NCI-H774 (cell line): ENCODE measurements around the gene STATH.
"Not testable (repeated sequence)": the region's sequence is repeated elsewhere in the genome, so short reads cannot be mapped to it uniquely, and the experiment has no call there.

ENCODE experiments used
- DNase-seq: peaks from one replicate; lab custom pipeline; 2025; lab: John Stamatoyannopoulos, UW

Gene STATH, protein sequence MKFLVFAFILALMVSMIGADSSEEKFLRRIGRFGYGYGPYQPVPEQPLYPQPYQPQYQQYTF

DNA sequence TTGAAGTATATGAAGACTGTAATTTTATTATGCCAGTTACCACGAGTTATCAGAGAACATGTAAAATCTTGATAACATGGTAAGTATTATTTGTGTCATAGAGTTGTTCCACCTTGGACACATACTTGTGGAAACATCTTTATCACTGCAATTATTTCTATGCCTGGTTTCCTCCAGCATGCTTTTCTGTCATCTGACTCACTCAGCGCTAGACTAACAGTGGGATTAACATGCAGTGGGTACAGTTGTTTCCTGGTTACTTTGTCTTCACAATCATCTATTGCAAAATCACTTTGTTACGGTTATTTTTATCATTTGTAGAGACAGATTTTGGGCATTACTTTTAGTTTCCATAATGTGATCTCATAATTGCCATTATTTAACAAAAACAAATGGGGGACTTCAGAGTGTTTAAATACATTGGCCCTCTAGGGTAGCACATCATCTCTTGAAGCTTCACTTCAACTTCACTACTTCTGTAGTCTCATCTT is at the start of gene STATH:
Gene STATH (plus strand): TSS at position 441 of the 491 bp plus-strand sequence. CDS start 2,472 bp downstream, outside the sequence.
- DNase-seq: no peak

DNA sequence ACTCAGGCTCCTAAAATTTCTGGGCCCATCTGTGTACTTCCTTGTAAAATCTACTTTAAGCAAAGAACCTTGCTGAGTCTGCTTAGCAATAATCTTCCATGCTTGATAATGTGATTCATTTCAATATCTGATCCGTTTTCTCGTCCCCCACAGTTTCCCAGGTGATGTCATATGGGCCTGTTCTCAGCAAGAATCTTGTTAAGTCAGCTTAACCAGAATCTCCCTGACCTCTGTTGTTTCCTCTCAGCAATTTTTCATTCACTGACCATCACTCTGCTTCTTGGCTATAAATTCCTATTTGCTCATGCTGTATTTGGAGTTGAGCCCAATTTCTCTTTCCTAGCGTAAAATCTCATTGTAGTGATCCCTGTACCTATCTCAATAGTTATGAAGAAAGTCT is 44.2 kb upstream of the STATH start:
- no peak for DNase-seq

DNA sequence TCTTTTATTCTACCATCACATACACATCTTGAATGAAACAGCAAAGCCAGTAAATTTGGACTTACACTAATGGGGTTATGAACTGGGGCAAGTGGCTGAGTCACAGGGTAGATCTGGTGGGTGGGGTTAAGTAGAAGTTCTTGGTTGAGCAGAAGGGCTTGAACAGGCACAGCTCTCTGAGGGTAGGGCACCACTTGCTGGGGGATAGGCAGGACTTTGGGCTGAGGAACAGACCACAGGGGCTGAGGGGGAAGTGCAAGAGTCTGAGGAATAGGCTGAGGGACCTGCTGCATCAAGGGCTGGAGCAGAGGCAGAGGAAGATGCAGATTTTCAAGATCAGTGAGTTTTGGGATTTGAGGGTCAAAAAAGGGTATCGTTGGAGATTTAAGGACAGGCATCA is 38.6 kb upstream of the STATH start:
- no peak for DNase-seq

DNA sequence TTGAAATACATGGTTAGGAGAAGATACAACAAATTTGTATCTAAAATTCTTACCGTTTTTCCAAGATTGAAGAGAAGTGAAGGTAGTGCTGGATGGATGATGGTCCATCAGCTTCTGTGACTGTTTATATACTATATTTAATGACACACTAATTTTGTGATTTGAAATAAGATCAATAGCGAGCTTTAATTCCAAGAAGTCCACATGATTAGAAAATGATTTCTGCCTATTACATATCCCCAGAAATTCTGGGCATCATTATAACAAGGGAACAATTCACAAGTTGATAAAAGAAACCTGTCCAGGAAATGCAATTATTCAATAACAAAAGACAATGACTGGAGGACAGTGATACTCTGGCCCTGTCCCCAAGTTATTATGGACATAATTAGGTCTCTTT is 30.1 kb upstream of the STATH start, which contains the start of gene CSN2:
Gene CSN2 (minus strand): TSS at position 101 of the 400 bp plus-strand sequence. CDS start 4,733 bp downstream, outside the sequence.
- no peak for DNase-seq

DNA sequence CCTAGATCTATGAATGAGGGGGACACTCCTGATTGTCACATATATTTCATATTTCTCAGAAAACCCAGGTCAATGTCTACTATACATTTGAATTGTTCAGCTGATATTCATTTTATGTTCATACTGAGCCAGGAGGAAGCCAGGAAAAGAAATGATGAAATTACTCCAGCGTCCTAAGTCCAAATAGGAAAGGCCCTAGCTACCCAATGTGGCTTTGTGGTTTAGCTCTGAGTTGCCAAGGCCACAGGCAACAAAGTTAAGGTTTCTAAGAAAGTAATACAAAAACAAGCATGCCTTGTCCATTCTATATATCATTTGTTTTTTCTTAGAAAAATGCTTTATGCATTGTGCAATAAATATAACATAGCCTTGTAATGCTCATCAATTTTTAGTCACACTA is 25.7 kb upstream of the STATH start:
- DNase-seq: no peak

DNA sequence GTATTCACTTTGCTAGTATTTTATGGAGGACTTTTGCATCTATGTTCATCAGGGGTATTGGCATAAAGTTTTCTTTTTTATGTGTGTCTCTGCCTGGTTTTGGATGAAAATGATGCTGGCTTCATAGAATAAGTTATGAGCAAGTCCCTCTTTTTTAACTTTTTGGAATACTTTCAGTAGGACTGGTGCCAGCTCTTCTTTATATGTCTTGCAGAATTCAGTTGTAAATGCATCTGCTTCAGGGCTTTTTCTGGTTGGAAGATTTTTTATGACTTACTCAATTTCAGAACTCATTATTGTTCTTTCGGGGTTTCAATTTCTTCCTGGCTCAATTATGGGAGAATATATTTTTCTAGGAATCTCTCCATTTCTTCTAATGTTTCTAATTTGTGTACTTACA is 21.1 kb upstream of the STATH start:
- DNase-seq: no peak

DNA sequence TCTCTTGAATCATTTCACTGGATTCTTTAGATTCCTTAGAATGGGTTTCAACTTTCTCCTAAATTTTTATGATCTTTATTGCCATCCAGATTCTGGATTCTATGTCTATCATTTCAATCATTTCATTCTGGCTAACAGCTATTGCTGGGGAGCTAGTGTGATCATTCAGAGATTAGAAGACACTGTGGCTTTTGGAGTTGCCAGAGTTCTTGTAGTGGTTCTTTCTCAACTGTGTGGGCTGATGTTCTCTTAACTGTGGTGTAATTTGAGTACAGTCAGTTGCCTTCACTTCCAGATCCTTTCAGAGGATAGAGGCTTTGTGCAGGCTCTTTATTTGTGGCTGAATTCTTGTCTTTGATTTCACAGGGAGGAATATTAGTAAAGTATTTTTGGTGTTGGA is 18.2 kb upstream of the STATH start:
- no peak for DNase-seq

DNA sequence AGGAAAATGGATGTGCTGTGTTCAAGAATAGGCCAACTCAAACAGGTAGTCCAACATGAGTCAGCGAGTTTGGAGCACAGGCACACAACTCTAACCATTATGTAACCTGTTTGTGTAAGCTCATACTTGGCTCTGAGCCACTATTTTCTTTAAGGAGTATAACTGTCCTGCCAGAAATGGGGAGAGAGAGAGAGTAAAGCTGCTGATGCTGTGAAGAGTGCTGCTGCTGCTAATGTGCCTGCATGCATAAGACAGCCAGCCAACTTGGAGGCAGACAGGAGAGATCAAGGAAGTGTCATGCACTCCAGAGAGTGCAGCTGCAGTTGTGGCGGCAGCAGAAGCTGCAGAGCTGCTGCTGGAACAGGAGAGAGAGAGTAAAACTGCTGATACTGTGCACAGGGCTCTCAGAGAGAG is 11.7 kb upstream of the STATH start:
- DNase-seq: peak; percentile 77

DNA sequence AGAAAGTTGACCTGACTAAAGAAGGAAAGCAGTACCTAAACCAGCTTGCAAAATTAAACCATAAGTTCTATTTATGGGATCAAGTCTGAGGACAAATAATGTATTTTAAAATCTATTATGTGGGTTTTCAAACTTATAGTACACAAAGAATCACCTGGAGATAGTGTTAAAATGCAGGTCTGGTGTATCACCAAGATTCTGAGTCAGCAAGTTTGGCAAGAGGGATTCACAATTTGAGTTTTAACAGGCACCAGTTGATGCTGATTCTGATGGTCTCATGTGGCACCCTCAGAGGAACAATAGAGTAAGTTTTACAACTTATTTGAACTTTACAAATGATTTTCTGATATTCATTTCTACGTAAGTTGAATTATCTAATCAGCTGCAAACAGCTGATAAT is 9.1 kb upstream of the STATH start:
- no peak for DNase-seq

DNA sequence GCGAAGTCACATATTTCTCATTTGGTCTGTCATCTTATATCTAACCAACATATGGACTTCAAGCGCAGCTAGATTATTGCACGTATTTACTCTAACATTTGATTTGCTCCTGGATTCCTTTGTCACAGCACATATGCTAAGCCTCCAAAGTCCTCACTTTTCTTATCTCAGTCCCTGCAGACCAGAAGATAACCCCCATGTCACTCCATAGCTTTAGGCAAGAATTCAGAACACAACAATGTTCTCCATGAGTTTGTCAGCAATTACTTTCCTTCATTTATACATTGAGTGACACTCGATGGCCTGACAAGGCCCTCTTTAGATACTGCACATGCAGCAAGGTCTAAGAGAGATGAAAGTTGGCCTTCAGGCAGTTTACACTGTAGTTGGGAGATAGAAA is 4.8 kb upstream of the STATH start:
- DNase-seq: no peak

DNA sequence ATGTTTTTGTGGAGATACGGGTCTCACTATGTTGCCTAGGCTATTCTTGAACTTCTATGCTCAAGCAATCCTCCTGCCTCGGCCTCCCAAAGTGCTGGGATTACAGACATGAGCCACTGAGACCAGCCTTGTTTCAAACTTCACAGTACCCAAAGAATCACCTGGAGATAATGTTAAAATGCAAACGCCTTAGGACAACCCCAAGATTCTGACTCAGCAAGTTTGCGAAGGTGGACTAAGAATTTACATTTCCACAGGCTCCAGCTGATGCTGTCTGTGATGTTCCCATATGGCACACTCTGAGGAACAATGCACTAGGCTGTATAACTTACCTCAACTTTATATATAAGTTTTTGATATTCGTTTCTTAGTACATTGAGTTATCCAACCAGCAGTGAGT is 984 bp upstream of the STATH start:
- no peak for DNase-seq

DNA sequence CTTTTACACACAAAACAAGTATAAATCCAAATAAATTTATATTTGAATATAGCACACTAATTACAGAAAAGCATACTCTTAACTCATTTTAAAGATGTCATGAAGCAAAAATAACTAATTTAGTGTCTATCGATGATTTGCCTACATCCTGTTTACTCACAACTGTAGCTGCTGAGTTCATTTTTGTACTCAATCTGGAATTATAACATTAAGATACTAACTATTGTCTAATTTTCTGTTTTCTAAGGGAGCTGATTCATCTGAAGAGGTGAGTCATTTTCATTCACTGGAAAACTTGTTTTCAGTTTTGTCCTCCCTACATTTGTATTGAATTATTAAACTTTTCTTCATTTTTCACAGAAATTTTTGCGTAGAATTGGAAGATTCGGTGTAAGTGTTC is 3.7 kb downstream of the STATH start:
- no peak for DNase-seq

DNA sequence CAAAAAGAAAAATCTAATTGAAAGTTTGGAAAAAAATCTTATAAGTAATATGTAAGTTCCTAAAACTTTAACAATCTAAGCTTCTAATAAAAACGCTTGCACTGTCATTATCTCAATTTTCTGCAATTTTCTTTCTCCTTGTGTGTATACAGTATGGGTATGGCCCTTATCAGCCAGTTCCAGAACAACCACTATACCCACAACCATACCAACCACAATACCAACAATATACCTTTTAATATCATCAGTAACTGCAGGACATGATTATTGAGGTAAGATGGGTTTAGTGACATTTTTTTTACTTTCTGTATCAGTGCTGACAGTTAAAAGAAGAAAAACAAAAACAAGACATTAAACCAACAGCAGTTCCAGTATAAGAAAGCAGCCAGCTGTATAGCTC is 4.9 kb downstream of the STATH start:
- DNase-seq: no peak

DNA sequence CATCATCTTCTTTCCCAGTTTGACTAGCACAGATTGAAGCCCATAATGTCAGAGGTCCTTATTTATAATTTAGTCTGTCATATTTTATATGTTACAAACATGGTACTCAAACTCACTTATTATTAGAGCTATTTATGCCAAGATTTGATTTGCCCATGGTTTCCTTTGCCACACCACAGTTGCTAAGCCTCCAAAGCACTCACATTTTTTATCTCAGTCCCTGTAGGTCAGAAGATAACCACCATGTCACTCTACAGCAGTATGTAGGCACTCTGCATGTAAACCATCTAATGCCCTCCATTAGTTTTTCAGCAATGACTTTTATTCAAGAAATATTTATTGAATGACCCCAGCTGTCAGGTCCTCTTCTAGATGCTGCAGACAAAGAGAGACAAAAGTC is 6.7 kb downstream of the STATH start:
- DNase-seq: no peak

DNA sequence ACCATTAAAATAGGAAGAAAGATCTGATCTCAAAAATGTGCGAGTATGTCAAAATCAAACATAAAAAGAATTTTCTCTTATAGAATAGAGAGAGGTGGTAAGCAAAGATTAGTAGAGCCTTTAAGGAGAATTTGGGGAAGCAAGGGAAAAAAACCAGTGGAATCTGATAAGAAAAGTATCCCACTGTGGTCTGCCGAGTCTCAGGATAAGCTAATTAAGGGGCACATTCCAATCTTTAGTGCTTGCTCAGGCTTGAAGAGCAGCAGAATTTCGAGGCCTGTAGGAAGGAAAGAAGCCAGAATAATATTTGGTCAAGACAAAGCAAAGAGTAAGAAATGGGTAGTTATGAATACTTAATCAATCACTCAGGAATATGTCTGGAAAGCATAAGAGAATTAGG is 13.0 kb downstream of the STATH start:
- no peak for DNase-seq

DNA sequence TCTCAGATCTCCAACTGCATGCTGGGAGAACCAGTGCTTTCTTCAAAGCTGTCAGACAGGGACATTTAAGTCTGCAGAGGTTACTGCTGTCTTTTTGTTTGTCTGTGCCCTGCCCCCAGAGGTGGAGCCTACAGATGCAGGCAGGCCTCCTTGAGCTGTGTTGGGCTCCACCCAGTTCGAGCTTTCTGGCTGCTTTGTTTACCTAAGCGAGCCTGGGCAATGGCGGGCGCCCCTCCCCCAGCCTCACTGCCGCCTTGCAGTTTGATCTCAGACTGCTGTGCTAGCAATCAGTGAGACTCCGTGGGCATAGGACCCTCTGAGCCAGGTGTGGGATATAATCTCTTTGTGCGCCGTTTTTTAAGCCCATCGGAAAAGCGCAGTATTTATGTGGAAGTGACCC is 23.2 kb downstream of the STATH start:
- not testable (repeated sequence) for DNase-seq

DNA sequence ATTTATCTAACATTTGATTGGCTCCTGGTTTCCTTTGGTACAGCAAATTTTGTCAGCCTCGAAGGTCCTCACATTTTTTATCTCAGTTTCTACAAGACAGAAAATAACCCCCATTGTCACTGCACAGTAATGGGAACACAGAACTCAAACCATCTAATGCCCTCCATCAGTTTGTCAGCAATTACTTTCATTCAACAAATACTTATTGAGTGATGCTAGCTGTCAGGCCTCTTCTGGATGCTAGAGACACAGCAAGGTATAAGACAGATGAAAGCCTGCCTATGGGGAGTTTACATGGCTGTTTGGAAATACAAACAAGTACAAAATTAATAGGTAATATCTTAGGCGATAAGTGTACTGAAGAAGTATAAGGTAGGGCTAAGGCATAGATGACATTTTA is 27.5 kb downstream of the STATH start:
- DNase-seq: no peak

DNA sequence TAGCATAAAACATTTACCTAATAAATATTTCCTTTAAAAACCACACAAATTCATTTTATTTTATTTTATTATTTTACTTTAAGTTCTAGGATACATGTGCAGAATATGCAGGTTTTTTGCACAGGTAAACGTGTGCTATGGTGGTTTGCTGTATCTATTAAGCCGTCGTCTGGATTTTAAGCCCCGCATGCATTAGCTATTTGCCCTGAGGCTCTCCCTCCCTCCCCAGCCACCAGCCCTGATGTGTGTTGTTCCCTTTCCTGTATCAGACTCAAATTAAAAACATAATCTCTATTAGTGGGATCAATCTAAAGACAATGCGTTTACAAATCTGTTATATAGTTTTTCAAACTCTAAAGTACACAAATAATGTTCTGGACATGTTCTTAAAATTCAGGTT is 31.2 kb downstream of the STATH start:
- no peak for DNase-seq

DNA sequence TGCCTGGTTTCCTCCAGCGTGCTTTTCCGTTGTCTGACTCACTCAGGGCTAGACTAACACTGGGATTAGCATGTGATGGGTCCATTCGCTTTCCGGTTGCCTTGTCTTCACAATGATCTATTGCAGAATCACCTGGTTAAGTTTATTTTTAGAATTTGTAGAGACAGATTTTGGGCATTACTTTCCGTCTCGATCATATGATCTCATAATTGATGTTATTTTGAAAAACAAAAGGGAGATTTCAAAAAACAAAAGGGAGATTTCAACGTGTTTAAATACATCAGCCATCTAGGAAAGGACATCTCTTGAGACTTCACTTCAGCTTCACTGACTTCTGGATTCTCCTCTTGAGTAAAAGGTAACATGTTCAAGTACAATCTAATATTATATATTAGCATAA is 32.4 kb downstream of the STATH start, which contains the start of gene HTN3:
Gene HTN3 (plus strand): TSS at position 301 of the 400 bp plus-strand sequence. CDS start 2,282 bp downstream, outside the sequence.
- not testable (repeated sequence) for DNase-seq

DNA sequence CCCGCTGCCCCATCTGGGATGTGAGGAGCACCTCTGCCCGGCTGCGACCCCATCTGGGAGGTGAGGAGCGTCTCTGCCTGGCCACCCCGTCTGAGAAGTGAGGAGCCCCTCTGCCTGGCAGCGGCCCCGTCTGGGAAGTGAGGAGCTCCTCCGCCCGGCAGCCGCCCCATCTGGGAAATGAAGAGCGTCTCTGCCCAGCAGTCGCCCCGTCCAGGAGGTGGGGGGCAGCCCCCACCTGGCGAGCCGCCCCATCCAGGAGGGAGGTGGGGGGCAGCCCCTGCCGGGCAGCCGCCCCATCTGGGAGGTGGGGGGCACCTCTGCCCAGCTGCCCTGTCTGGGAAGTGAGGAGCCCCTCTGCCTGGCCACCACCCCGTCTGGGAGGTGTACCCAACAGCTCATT is 41.8 kb downstream of the STATH start:
- not testable (repeated sequence) for DNase-seq

DNA sequence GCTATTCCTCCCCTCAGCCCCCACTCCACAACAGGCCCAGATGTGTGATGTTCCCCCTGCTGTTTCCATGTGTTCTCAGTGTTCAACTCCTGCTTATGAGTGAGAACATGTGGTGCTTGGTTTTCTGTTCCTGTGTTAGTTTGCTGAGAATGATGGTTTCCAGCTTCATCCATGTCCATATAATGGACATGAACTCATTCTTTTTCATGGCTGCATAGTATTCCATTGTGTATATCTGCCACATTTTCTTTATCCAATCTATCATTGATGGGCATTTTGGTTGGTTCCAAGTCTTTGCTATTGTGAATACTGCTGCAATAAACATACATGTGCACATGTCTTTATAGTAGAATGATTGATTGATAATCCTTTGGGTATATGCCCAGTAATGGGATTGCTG is 44.2 kb downstream of the STATH start:
- DNase-seq: not testable (repeated sequence)

DNA sequence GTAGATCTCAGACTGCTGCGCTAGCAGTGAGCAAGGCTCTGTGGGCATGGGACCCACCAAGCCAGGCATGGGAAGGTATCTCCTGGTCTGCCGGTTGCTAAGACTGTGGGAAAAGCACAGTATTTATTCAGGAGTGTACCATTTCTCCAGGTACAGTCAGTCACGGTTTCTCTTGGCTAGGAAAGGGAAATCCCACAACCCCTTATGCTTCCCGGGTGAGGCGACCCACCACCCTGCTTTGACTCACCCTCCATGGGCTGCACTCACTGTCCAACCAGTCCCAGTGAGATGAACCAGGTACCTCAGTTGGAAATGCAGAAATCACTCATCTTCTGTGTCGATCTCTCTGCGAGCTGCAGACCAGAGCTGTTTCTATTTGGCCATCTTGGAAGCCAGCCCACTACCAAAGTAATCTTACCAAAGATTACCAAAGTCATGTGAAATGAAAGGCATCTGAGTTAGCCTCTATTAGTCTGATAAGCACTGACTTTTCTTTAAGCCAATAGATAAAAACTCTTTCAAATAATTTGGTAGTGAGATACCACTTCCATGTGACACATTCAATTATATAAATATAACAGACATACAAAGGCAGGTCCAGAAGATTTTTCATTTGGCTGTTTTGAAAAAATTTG is 46.0 kb downstream of the STATH start:
- DNase-seq: no peak

DNA sequence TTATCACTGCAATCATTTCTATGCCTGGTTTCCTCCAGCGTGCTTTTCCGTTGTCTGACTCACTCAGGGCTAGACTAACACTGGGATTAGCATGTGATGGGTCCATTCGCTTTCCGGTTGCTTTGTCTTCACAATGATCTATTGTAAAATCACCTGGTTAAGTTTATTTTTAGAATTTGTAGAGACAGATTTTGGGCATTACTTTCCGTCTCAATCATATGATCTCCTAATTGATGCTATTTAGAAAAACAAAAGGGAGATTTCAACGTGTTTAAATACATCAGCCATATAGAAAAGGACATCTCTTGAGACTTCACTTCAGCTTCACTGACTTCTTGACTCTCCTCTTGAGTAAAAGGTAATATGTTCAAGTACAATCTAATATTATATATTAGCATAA is 54.4 kb downstream of the STATH start, which contains the start of gene HTN1:
Gene HTN1 (plus strand): TSS at position 301 of the 400 bp plus-strand sequence. CDS start 2,639 bp downstream, outside the sequence.
- not testable (repeated sequence) for DNase-seq
